Tibial nerve (tissue), 4 donors: ENCODE measurements around the gene ZNF324. TPM values are rescaled to one million over a fixed set of nuclear protein-coding genes. Genes with fewer than 3 reads are reported as not detected.
A peak's percentile ranks its signal among the peaks of the same experiment; 100 is the strongest.

Source experiments
- DNase-seq, 2 donors: peaks; one replicate each; pipeline ENCODE4 v3.0.0-alpha.2; 2019; ENCODE audit warnings: low spot score in 2 of 2
- H3K27ac ChIP-seq, 4 donors: fragments of 200-600 bp; sonication (generic) in 3 of 4; one replicate each; pipeline ENCODE4 v1.5.1; 2017 to 2019; ENCODE audit warnings: mild to moderate bottlenecking in 1 of 4
- H3K27me3 ChIP-seq, 2 donors: fragments of 200-600 bp; sonication (generic) in 1 of 2; one replicate each; pipeline versions ENCODE4 v1.5.1 to v1.6.0; 2017 to 2019
- H3K36me3 ChIP-seq, 3 donors: fragments of 200-600 bp; sonication (generic); one replicate each; pipeline ENCODE4 v1.5.1; 2018 to 2019
- H3K4me1 ChIP-seq, 4 donors: fragments of 200-600 bp; sonication (generic) in 3 of 4; one replicate each; pipeline ENCODE4 v1.5.1; 2017 to 2019
- H3K4me3 ChIP-seq, 4 donors: fragments of 200-600 bp; sonication (generic) in 3 of 4; one replicate each; pipeline ENCODE4 v1.5.1; 2017 to 2019; ENCODE audit warnings: mild to moderate bottlenecking in 1 of 4, moderate library complexity in 1 of 4
- H3K9me3 ChIP-seq, 4 donors: fragments of 200-600 bp; sonication (generic) in 3 of 4; one replicate each; pipeline ENCODE4 v1.5.1; 2017 to 2019
- CTCF ChIP-seq, 5 experiments: fragments of 200-600 bp in 3 of 5; fragments of 450-650 bp in 2 of 5; sonication (generic) in 3 of 5; IDR thresholded peaks; one replicate each; pipeline ENCODE4 v1.5.1; 2016 to 2019; ENCODE audit warnings: antibody characterized with exemption in 5 of 5, mild to moderate bottlenecking in 3 of 5, moderate library complexity in 2 of 5
- EP300 ChIP-seq, 2 donors: sonication (generic); formaldehyde crosslinking; IDR thresholded peaks; one replicate each; pipeline ENCODE4 v1.6.1; 2017; ENCODE audit warnings: antibody characterized with exemption in 2 of 2, mild to moderate bottlenecking in 1 of 2
- POLR2A ChIP-seq, 2 donors: fragments of 450-650 bp; IDR thresholded peaks; one replicate each; pipeline ENCODE4 v1.6.1; 2017; ENCODE audit warnings: antibody characterized with exemption in 2 of 2, mild to moderate bottlenecking in 2 of 2, moderate library complexity in 2 of 2
- WGBS, 2 donors: methylation state at CpG; one replicate each; pipeline ENCODE4 v1.1.5; 2018; 5-methylcytosine and 5-hydroxymethylcytosine counted together
- total RNA-seq, 4 donors: library from RNA; depleted of rRNA; stranded (reverse); fragments of >200 nt; gene quantifications; one replicate each; pipeline ENCODE4 v1.1.0, GENCODE V29; 2016

Gene ZNF324
- total RNA-seq, 4 donors from 2014 or later, result 23.6 to 33.5 (median 30.2) TPM

GRCh38 chr19:58516246-58516836 is 49.5 kb downstream of the ZNF324 start:
- Histone ChIP-seq H3K36me3 (peaks cover 0 to 37% (median 12%) of the 10 kb centered on the region in 3 donors), H3K4me1 (peaks cover 3 to 64% (median 23%) of the 10 kb centered on the region in 4 donors), H3K9me3 (no peaks in the 10 kb centered on the region), H3K27me3 (no peaks in the 10 kb centered on the region), H3K27ac (no peak overlapping the region), H3K4me3 (no peak overlapping the region)
- 87 to 89% methylated on average over 25 of the region's 25 CpGs for WGBS, 2 donors
- DNase-seq, result no peak
- TF ChIP-seq POLR2A (IDR thresholded peaks at IDR 0.05) (no peak), EP300 (IDR thresholded peaks at IDR 0.05) (no peak), CTCF (IDR thresholded peaks at IDR 0.05) (no peak)

GRCh38 chr19:58516964-58517833 is 50.3 kb downstream of the ZNF324 start:
- Histone ChIP-seq H3K27me3 (no peaks in the 10 kb centered on the region), H3K27ac (peak overlapping the region in 1 of 4 donors; percentile 98), H3K9me3 (no peaks in the 10 kb centered on the region), H3K4me3 (no peak overlapping the region), H3K4me1 (peaks cover 3 to 64% (median 23%) of the 10 kb centered on the region in 4 donors), H3K36me3 (peaks cover 0 to 37% (median 12%) of the 10 kb centered on the region in 3 donors)
- DNase-seq, result no peak
- WGBS, 2 donors, result 90 to 91% methylated on average over 64 to 65 of the region's 65 CpGs
- TF ChIP-seq POLR2A (IDR thresholded peaks at IDR 0.05) (no peak), EP300 (IDR thresholded peaks at IDR 0.05) (no peak), CTCF (IDR thresholded peaks at IDR 0.05) (no peak)

GRCh38 chr19:58518256-58519086 is 51.6 kb downstream of the ZNF324 start:
- peaks cover 3 to 62% (median 22%) of the 10 kb centered on the region in 4 donors for H3K4me1 ChIP-seq
- no peaks in the 10 kb centered on the region for H3K9me3 ChIP-seq
- WGBS, 2 donors, result 8 to 9% methylated on average over 20 to 22 of the region's 22 CpGs

GRCh38 chr19:58519087-58519354 is 52.1 kb downstream of the ZNF324 start:
- H3K9me3 ChIP-seq, result no peaks in the 10 kb centered on the region
- peaks cover 0 to 27% (median 12%) of the 10 kb centered on the region in 3 donors for H3K36me3 ChIP-seq
- peak overlapping the region; percentile 85 to 98 (median 94) for H3K27ac ChIP-seq
- TF ChIP-seq CTCF (IDR thresholded peaks at IDR 0.05) (peak in 1 of 5 experiments; percentile 42), EP300 (IDR thresholded peaks at IDR 0.05) (no peak)
- no peaks in the 10 kb centered on the region for H3K27me3 ChIP-seq
- WGBS, 2 donors, result 0 to 1% methylated on average over 14 of the region's 14 CpGs
- H3K4me1 ChIP-seq, result peaks cover 3 to 56% (median 20%) of the 10 kb centered on the region in 4 donors
- peak overlapping the region; percentile 64 to 88 (median 64) for H3K4me3 ChIP-seq
- DNase-seq, result peak; percentile 39 to 54

More at GRCh38 chr19:58518256-58519086, 51.6 kb downstream of the ZNF324 start:
- peak overlapping the region; percentile 85 to 98 (median 94) for H3K27ac ChIP-seq
- no peaks in the 10 kb centered on the region for H3K27me3 ChIP-seq
- no peak for DNase-seq
- peak overlapping the region; percentile 64 to 88 (median 64) for H3K4me3 ChIP-seq
- peaks cover 0 to 33% (median 12%) of the 10 kb centered on the region in 3 donors for H3K36me3 ChIP-seq
- peak in 3 of 5 experiments; percentile 11 to 50 (median 33) for TF ChIP-seq CTCF (IDR thresholded peaks at IDR 0.05)
- no peak for TF ChIP-seq EP300 (IDR thresholded peaks at IDR 0.05)
- TF ChIP-seq POLR2A (IDR thresholded peaks at IDR 0.05), result no peak
